Measurements from ENCODE around the gene XXYLT1.

The XXYLT1 gene

DNA sequence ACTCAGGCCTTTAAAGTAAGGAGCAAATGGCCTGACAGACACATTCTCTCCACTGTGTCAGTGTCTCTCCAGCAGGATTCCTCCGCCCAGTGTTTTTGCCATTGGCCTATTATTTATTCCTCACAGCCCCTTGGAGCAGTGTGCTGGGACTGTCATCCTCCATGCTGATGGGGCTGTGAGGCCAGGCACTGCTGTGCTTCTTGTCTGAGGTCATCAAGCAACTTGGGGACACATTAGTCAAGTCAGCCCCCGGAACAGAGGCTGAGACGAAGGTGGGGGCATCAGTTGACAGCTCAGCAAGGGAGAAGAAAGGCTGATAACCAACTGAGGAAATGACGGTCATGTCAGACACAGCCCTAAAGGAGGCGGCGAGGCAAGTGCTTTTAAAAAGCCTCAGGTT is 67.4 kb downstream of the XXYLT1 start:
- CTCF ChIA-PET = interaction anchor here (0.8 to 1.8 kb wide), 5 partner anchors 11 to 46 kb away, joined by 3 to 5 read pairs (median 3); no protein-coding TSS in a partner anchor
- DNase-seq (ENCODE audit: extremely low spot score) = no peak
- POLR2A ChIA-PET = interaction anchor here (0.6 kb wide), 1 partner anchor 139 kb away, joined by 3 read pairs; no protein-coding TSS in a partner anchor
- TF ChIP-seq, protein P1, sequence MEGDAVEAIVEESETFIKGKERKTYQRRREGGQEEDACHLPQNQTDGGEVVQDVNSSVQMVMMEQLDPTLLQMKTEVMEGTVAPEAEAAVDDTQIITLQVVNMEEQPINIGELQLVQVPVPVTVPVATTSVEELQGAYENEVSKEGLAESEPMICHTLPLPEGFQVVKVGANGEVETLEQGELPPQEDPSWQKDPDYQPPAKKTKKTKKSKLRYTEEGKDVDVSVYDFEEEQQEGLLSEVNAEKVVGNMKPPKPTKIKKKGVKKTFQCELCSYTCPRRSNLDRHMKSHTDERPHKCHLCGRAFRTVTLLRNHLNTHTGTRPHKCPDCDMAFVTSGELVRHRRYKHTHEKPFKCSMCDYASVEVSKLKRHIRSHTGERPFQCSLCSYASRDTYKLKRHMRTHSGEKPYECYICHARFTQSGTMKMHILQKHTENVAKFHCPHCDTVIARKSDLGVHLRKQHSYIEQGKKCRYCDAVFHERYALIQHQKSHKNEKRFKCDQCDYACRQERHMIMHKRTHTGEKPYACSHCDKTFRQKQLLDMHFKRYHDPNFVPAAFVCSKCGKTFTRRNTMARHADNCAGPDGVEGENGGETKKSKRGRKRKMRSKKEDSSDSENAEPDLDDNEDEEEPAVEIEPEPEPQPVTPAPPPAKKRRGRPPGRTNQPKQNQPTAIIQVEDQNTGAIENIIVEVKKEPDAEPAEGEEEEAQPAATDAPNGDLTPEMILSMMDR (IDR thresholded peaks at IDR 0.05; ENCODE audit: control extremely low read depth, extremely low read depth, low read depth, missing control alignments) = no peak

GRCh38 chr3:195201295-195201694 is 69.7 kb downstream of the XXYLT1 start:
- POLR2A ChIA-PET = no interaction called here
- DNase-seq (ENCODE audit: extremely low spot score) = no peak
- CTCF ChIA-PET = interaction anchor here (1.2 to 2.9 kb wide), 2 partner anchors 9 to 16 kb away, joined by 4 to 9 read pairs; no protein-coding TSS in a partner anchor
- TF ChIP-seq, protein P1 (IDR thresholded peaks at IDR 0.05; ENCODE audit: control extremely low read depth, extremely low read depth, low read depth, missing control alignments) = no peak

GRCh38 chr3:195200010-195200822 is 70.7 kb downstream of the XXYLT1 start:
- DNase-seq (ENCODE audit: extremely low spot score) = no peak
- CTCF ChIA-PET = interaction anchor here (1.2 to 2.9 kb wide), 3 partner anchors 10 to 15 kb away, joined by 4 to 9 read pairs (median 6); no protein-coding TSS in a partner anchor
- TF ChIP-seq, protein P1 (IDR thresholded peaks at IDR 0.05; ENCODE audit: control extremely low read depth, extremely low read depth, low read depth, missing control alignments) = no peak
- POLR2A ChIA-PET = no interaction called here

DNA sequence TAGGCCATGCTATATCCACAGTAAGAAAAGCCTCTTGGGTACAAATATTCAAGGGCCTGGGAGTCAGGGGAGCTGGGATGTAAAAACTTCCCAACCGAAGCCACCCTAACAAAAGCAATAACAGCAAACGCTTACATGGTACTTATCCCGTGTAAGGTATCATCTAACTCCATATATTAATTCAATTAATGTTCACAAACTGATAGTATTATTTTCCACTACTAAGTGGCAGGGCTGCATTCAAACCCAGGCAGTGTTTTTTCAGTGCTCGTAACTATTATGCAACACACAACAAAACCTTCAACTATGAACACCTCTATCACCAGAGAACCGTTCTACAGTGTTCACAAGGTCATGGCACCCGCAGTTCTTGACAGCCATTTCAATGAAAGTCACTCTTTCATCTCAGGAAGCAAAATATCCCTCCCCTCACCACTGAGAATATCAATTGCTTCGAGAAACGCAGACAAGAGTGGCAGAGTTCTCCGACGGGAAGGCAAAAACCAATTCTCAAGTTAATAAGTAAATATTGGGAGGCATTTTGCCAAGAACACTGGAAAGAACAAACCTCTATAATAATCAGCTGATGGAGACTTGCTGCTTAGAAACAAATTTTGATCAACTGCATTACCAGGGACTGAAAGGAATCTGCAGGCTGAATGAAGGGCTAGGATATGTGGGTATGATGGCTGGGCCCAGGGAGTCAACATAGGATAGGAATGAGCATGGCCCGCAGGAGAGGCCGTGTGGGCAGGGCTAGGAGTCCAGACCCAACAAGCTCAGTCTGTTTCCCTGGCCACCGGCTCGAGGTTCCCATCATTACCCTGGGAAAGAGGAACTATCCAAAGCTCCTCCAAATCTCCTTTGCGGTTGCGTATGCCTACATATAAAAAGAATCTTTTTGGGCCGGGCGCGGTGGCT is 72.3 kb downstream of the XXYLT1 start:
- POLR2A ChIA-PET = no interaction called here
- no peak for DNase-seq (ENCODE audit: extremely low spot score)
- CTCF ChIA-PET = interaction anchor here (0.7 to 2.9 kb wide), 2 partner anchors 11 to 13 kb away, joined by 3 to 9 read pairs; no protein-coding TSS in a partner anchor
- TF ChIP-seq, protein P1 (IDR thresholded peaks at IDR 0.05; ENCODE audit: control extremely low read depth, extremely low read depth, low read depth, missing control alignments) = no peak

- ChIA-PET CTCF (interaction anchor here (0.7 to 1.8 kb wide), 4 partner anchors 12 to 91 kb away, joined by 3 to 6 read pairs (median 4); no protein-coding TSS in a partner anchor), POLR2A (interaction anchor here (0.6 kb wide), 1 partner anchor 717 kb away, joined by 3 read pairs; no protein-coding TSS in a partner anchor)
- no peak for DNase-seq (ENCODE audit: extremely low spot score)
- TF ChIP-seq, protein P1 (IDR thresholded peaks at IDR 0.05; ENCODE audit: control extremely low read depth, extremely low read depth, low read depth, missing control alignments) = no peak
Observed at GRCh38 chr3:195197765-195198425, 73.1 kb downstream of the XXYLT1 start.

Measured in GM10248 (cell line).